PC-9 (cell line): ENCODE results near the gene PLXNC1. TPM values are rescaled to one million over a fixed set of nuclear protein-coding genes. Genes with fewer than 3 reads are reported as not detected.

Source experiments
- BruUV-seq: library from RNA; stranded (reverse); fragments of 400-500 nt; replicated peaks from 2 replicates; lab custom pipeline; 2021; lab: Mats Ljungman, UMichigan
- CTCF ChIA-PET: fragments of 300-600 bp; sonication (Branson Sonifier 250); formaldehyde crosslinking; loops from one replicate; lab custom pipeline; 2022; ENCODE audit warnings: antibody characterized with exemption; lab: Charles Lee
- POLR2A ChIA-PET: fragments of 300-600 bp; sonication (Branson Sonifier 250); formaldehyde crosslinking; loops from one replicate; lab custom pipeline; 2022; ENCODE audit warnings: antibody characterized with exemption; ENCODE audit not compliant: unreplicated experiment; lab: Charles Lee
- DNase-seq, 2 experiments: peaks; one replicate each; pipeline versions ENCODE4 v3.0.0 to v3.0.0-alpha.2; 2015 to 2022; ENCODE audit warnings: mixed read lengths in 1 of 2
- H2AFZ ChIP-seq: fragments of 200-600 bp; sonication (generic); 2 replicates; pipeline ENCODE4 v1.8.1; 2017; ENCODE audit warnings: antibody characterized with exemption
- H3F3A ChIP-seq: fragments of 200-600 bp; sonication (generic); 2 replicates; pipeline ENCODE4 v1.8.1; 2017; ENCODE audit warnings: antibody characterized with exemption, mild to moderate bottlenecking, low read depth; ENCODE audit not compliant: insufficient read depth
- H3K27ac ChIP-seq: fragments of 200-600 bp; sonication (generic); 2 replicates; pipeline ENCODE4 v1.6.1; 2016; ENCODE audit warnings: mixed run types
- H3K27me3 ChIP-seq: fragments of 200-600 bp; sonication (generic); 2 replicates; pipeline ENCODE4 v1.6.1; 2016; ENCODE audit warnings: low read depth, mixed run types; ENCODE audit not compliant: insufficient read depth
- H3K36me3 ChIP-seq: fragments of 200-600 bp; sonication (generic); 2 replicates; pipeline ENCODE4 v1.6.1; 2016; ENCODE audit warnings: low read depth, mixed run types
- H3K4me1 ChIP-seq: fragments of 200-600 bp; sonication (generic); replicated peaks from 2 replicates; pipeline ENCODE4 v1.6.1; 2016; ENCODE audit warnings: mixed run types; ENCODE audit not compliant: insufficient read depth
- H3K4me2 ChIP-seq: fragments of 200-600 bp; sonication (generic); 2 replicates; pipeline ENCODE4 v1.6.1; 2017; ENCODE audit warnings: mixed run types
- H3K4me3 ChIP-seq: fragments of 200-600 bp; sonication (generic); 2 replicates; pipeline ENCODE4 v1.6.1; 2016; ENCODE audit warnings: mixed run types
- H3K79me2 ChIP-seq: fragments of 200-600 bp; sonication (generic); 2 replicates; pipeline ENCODE4 v1.6.1; 2017; ENCODE audit warnings: low read depth, mixed run types
- H3K9me2 ChIP-seq: fragments of 200-600 bp; sonication (generic); 2 replicates; pipeline ENCODE4 v1.8.1; 2017; ENCODE audit warnings: mild to moderate bottlenecking; ENCODE audit not compliant: insufficient read depth
- H3K9me3 ChIP-seq: fragments of 200-600 bp; sonication (generic); 2 replicates; pipeline ENCODE4 v1.8.1; 2016; ENCODE audit warnings: low read depth; ENCODE audit not compliant: insufficient read depth
- H4K20me1 ChIP-seq: fragments of 200-600 bp; sonication (generic); 2 replicates; pipeline ENCODE4 v1.8.1; 2017; ENCODE audit not compliant: insufficient read depth
- EZH2 ChIP-seq: fragments of 200-600 bp; sonication (generic); IDR thresholded peaks from 2 replicates; pipeline ENCODE4 v1.8.0; 2017; ENCODE audit warnings: antibody characterized with exemption, low read depth
- intact Hi-C: fragments of 100-400 bp; cut with micrococcal nuclease; formaldehyde crosslinking; loops from one replicate; pipeline ENCODE4 v1.10.0; 2022; ENCODE audit not compliant: unreplicated experiment
- total RNA-seq: library from RNA; stranded (reverse); gene quantifications from 2 replicates; pipeline ENCODE4 v1.2.3, GENCODE V29; 2021
- TF ChIP-seq, protein P1 (sequence below): fragments of 200-600 bp; sonication (generic); conservative IDR thresholded peaks from 2 replicates; pipeline ENCODE4 v1.6.1; 2017; ENCODE audit warnings: mixed run types, antibody characterized with exemption, mild to moderate bottlenecking, moderate library complexity

Gene PLXNC1
- total RNA-seq, 1 experiment from 2014 or later: 2.3 TPM

DNA sequence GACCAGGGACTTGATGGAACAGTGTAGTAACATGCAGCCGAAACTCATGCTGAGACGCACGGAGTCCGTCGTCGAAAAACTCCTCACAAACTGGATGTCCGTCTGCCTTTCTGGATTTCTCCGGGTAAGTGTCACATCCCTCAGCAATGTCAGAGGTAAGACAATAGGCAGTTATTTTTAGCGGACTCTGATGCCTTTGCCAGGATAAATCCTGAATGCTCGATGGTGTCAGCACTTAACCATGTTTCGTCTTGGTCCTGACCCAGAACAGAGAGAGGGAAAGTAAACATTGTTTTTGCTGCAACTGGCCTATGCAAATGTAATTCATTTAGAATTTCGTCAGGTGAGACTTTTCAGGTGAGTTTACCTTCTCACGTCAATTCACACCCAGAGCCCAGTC lies 112.3 kb downstream of the PLXNC1 start:
- ChIA-PET CTCF (no interaction called here), POLR2A (interaction anchor here (0.6 to 0.7 kb wide), 2 partner anchors 28 to 1416 kb away, joined by 3 to 25 read pairs; no protein-coding TSS in a partner anchor)
- BruUV-seq: no TSS peak
- intact Hi-C loops: no loop called here
- no peak for DNase-seq
- H3K79me2 ChIP-seq: no peaks in the 10 kb centered on the region
- H3K4me3 ChIP-seq: no peak overlapping the region
- H3K9me3 ChIP-seq: no peaks in the 10 kb centered on the region
- H4K20me1 ChIP-seq: no peaks in the 10 kb centered on the region
- no peak overlapping the region for H3K4me2 ChIP-seq
- no peak overlapping the region for H2AFZ ChIP-seq
- H3K27me3 ChIP-seq: no peaks in the 10 kb centered on the region
- H3F3A ChIP-seq: no peaks in the 10 kb centered on the region
- H3K9me2 ChIP-seq: no peaks in the 10 kb centered on the region
- no peaks in the 10 kb centered on the region for H3K4me1 ChIP-seq
- no peak for TF ChIP-seq EZH2
- TF ChIP-seq, protein P1, sequence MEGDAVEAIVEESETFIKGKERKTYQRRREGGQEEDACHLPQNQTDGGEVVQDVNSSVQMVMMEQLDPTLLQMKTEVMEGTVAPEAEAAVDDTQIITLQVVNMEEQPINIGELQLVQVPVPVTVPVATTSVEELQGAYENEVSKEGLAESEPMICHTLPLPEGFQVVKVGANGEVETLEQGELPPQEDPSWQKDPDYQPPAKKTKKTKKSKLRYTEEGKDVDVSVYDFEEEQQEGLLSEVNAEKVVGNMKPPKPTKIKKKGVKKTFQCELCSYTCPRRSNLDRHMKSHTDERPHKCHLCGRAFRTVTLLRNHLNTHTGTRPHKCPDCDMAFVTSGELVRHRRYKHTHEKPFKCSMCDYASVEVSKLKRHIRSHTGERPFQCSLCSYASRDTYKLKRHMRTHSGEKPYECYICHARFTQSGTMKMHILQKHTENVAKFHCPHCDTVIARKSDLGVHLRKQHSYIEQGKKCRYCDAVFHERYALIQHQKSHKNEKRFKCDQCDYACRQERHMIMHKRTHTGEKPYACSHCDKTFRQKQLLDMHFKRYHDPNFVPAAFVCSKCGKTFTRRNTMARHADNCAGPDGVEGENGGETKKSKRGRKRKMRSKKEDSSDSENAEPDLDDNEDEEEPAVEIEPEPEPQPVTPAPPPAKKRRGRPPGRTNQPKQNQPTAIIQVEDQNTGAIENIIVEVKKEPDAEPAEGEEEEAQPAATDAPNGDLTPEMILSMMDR: no peak
- H3K27ac ChIP-seq: no peak overlapping the region
- H3K36me3 ChIP-seq: no peaks in the 10 kb centered on the region

DNA sequence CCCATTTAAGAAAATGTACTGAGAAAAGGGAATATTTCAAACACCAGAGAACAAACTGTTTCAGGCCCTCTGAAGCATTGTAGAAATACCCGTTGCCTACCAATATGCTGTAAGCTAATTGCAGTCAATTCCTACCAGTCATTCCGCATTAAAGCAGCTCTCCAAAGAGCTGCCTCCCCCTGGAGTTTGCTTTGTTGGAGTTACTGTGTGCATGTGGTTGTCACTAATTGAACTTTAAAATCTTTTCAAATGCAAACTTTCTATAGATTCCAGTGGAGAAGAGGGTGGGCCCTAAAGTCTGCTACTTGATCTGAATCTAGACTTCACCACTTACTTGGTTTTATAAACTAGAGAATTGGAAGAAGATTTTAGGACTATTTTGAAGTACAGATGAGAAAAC lies 112.7 kb downstream of the PLXNC1 start:
- TF ChIP-seq, protein P1: no peak
- TF ChIP-seq EZH2: no peak
- CTCF ChIA-PET: no interaction called here

DNA sequence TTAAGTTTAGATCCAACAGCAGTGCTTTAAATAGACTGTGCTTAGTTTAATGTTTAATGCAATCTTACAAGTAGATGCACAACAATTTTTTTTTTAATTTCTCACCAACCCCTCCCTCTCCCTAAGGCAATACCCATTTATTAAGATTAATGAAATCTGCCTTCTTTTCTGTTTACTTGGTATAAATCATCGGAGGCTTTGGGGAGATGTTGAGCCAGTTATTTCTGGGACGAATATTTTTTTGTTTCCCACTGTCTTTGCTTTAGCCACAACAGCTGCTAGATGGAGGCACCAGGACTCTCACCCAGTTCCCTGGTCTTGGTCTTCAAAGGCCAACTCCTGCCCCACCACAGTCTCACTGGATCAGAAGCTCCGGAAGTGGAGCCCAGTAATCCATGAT lies 113.4 kb downstream of the PLXNC1 start:
- H3K79me2 ChIP-seq: no peaks in the 10 kb centered on the region
- POLR2A ChIA-PET: interaction anchor here (0.6 to 0.8 kb wide), 2 partner anchors 628 to 1251 kb away, joined by 4 to 6 read pairs; no protein-coding TSS in a partner anchor
- DNase-seq: no peak
- TF ChIP-seq EZH2: no peak
- TF ChIP-seq, protein P1: no peak
- no peaks in the 10 kb centered on the region for H4K20me1 ChIP-seq
- H3K36me3 ChIP-seq: no peaks in the 10 kb centered on the region
- no peaks in the 10 kb centered on the region for H3K9me3 ChIP-seq
- peak overlapping the region; percentile 61 for H3K4me2 ChIP-seq
- CTCF ChIA-PET: no interaction called here
- no peaks in the 10 kb centered on the region for H3K4me1 ChIP-seq
- no peaks in the 10 kb centered on the region for H3K27me3 ChIP-seq
- intact Hi-C loops: no loop called here
- no peaks in the 10 kb centered on the region for H3K9me2 ChIP-seq
- no peaks in the 10 kb centered on the region for H3F3A ChIP-seq
- H2AFZ ChIP-seq: peak overlapping the region; percentile 67
- no peak overlapping the region for H3K27ac ChIP-seq
- peak overlapping the region; percentile 42; the same call in 1 of the 2 replicates for H3K4me3 ChIP-seq
- BruUV-seq: no TSS peak

More for the DNA sequence above, 112.7 kb downstream of the PLXNC1 start:
- BruUV-seq: no TSS peak
- Histone ChIP-seq H3K36me3 (no peaks in the 10 kb centered on the region), H3K9me3 (no peaks in the 10 kb centered on the region), H2AFZ (no peak overlapping the region), H4K20me1 (no peaks in the 10 kb centered on the region), H3K4me2 (no peak overlapping the region), H3K9me2 (no peaks in the 10 kb centered on the region), H3K27ac (no peak overlapping the region), H3K4me1 (no peaks in the 10 kb centered on the region), H3F3A (no peaks in the 10 kb centered on the region), H3K4me3 (no peak overlapping the region), H3K27me3 (no peaks in the 10 kb centered on the region), H3K79me2 (no peaks in the 10 kb centered on the region)
- POLR2A ChIA-PET: no interaction called here
- intact Hi-C loops: no loop called here
- DNase-seq: no peak
